Measurements from ENCODE around the gene GNS. TPM values are rescaled to one million over a fixed set of nuclear protein-coding genes. Genes with fewer than 3 reads are reported as not detected.

The GNS gene
- polyA plus RNA-seq, 3 donors = 19.1 to 89.2 (median 29.9) TPM

GRCh38 chr12:64745259-64745807 lies 13.9 kb downstream of the GNS start:
- H3K27ac ChIP-seq (ENCODE audit: low read depth, low read length) = no peak overlapping the region
- WGBS, 3 donors = 81 to 92% (median 92%) methylated on average over 7 of the region's 7 CpGs

GRCh38 chr12:64744422-64745258 lies 14.6 kb downstream of the GNS start:
- no peak overlapping the region for H3K27ac ChIP-seq (ENCODE audit: low read depth, low read length)
- WGBS, 3 donors = 56 to 77% (median 71%) methylated on average over 5 of the region's 5 CpGs

GRCh38 chr12:64743206-64743605 lies 16.0 kb downstream of the GNS start:
- whole genome bisulfite sequencing, 3 donors = 97 to 100% (median 98%) methylated on average over 3 of the region's 3 CpGs
- no peak overlapping the region for H3K27ac ChIP-seq (ENCODE audit: low read depth, low read length)

GRCh38 chr12:64742416-64742815 lies 16.8 kb downstream of the GNS start:
- WGBS, 3 donors = 80 to 96% (median 89%) methylated on average over 3 of the region's 3 CpGs
- no peak overlapping the region for H3K27ac ChIP-seq (ENCODE audit: low read depth, low read length)

- 59 to 83% (median 62%) methylated on average over 2 of the region's 2 CpGs for WGBS, 3 donors
- H3K27ac ChIP-seq (ENCODE audit: low read depth, low read length) = no peak overlapping the region
Measured at GRCh38 chr12:64740646-64741045, 18.6 kb downstream of the GNS start.

- WGBS, 3 donors = 84 to 89% (median 85%) methylated on average over 2 of the region's 2 CpGs
Measured at GRCh38 chr12:64739778-64740177, 19.4 kb downstream of the GNS start.

GRCh38 chr12:64737539-64737938 lies 21.7 kb downstream of the GNS start:
- no peak overlapping the region for H3K27ac ChIP-seq (ENCODE audit: low read depth, low read length)
- WGBS, 3 donors = 32 to 48% (median 35%) methylated on average over 1 of the region's 1 CpG

More at GRCh38 chr12:64739778-64740177, 19.4 kb downstream of the GNS start:
- no peak overlapping the region for H3K27ac ChIP-seq (ENCODE audit: low read depth, low read length)

GRCh38 chr12:64736771-64737170 lies 22.4 kb downstream of the GNS start:
- no peak overlapping the region for H3K27ac ChIP-seq (ENCODE audit: low read depth, low read length)
- WGBS, 3 donors = 50 to 83% (median 78%) methylated on average over 1 of the region's 1 CpG

- no peak overlapping the region for H3K27ac ChIP-seq (ENCODE audit: low read depth, low read length)
Measured at GRCh38 chr12:64735442-64735841, 23.8 kb downstream of the GNS start.

GRCh38 chr12:64733857-64734256 lies 25.3 kb downstream of the GNS start:
- WGBS, 3 donors = 44 to 84% (median 74%) methylated on average over 4 of the region's 4 CpGs
- no peak overlapping the region for H3K27ac ChIP-seq (ENCODE audit: low read depth, low read length)

- no peak overlapping the region for H3K27ac ChIP-seq (ENCODE audit: low read depth, low read length)
- 92 to 96% (median 95%) methylated on average over 4 of the region's 4 CpGs for WGBS, 3 donors
Measured at GRCh38 chr12:64731683-64732082, 27.5 kb downstream of the GNS start.

GRCh38 chr12:64730588-64730969 lies 28.6 kb downstream of the GNS start:
- 50 to 62% (median 53%) methylated on average over 2 of the region's 2 CpGs for WGBS, 3 donors
- no peak overlapping the region for H3K27ac ChIP-seq (ENCODE audit: low read depth, low read length)

GRCh38 chr12:64729909-64730587 lies 29.2 kb downstream of the GNS start:
- WGBS, 3 donors = 52 to 76% (median 52%) methylated on average over 2 of the region's 2 CpGs
- no peak overlapping the region for H3K27ac ChIP-seq (ENCODE audit: low read depth, low read length)

GRCh38 chr12:64724201-64724745 lies 34.9 kb downstream of the GNS start:
- no peak overlapping the region for H3K27ac ChIP-seq (ENCODE audit: low read depth, low read length)
- WGBS, 3 donors = 94 to 97% (median 95%) methylated on average over 11 of the region's 11 CpGs

- WGBS, 3 donors = 93 to 97% (median 95%) methylated on average over 2 of the region's 2 CpGs
Measured at GRCh38 chr12:64723630-64724029, 35.6 kb downstream of the GNS start.

GRCh38 chr12:64722835-64723234 lies 36.4 kb downstream of the GNS start:
- no peak overlapping the region for H3K27ac ChIP-seq (ENCODE audit: low read depth, low read length)
- WGBS, 3 donors = 94 to 96% (median 96%) methylated on average over 4 of the region's 4 CpGs

More at GRCh38 chr12:64723630-64724029, 35.6 kb downstream of the GNS start:
- no peak overlapping the region for H3K27ac ChIP-seq (ENCODE audit: low read depth, low read length)

GRCh38 chr12:64720884-64721283 lies 38.3 kb downstream of the GNS start:
- 96 to 100% (median 98%) methylated on average over 1 of the region's 1 CpG for WGBS, 3 donors
- H3K27ac ChIP-seq (ENCODE audit: low read depth, low read length) = no peak overlapping the region

GRCh38 chr12:64718649-64719048 lies 40.6 kb downstream of the GNS start:
- WGBS, 3 donors = 72 to 83% (median 81%) methylated on average over 1 of the region's 1 CpG
- no peak overlapping the region for H3K27ac ChIP-seq (ENCODE audit: low read depth, low read length)

GRCh38 chr12:64716839-64717455 lies 42.3 kb downstream of the GNS start:
- WGBS, 3 donors = 95 to 99% (median 98%) methylated on average over 6 of the region's 6 CpGs
- H3K27ac ChIP-seq (ENCODE audit: low read depth, low read length) = no peak overlapping the region

Data from adipose tissue (tissue), 3 donors.